SU-DHL-6 (cell line): ENCODE data around the gene MLYCD.

ENCODE experiments used
- H2AFZ ChIP-seq: fragments of 200-600 bp; sonication (generic); 2 replicates; pipeline ENCODE4 v1.6.1; 2014; ENCODE audit warnings: low read depth, mild to moderate bottlenecking, moderate library complexity, mixed read lengths, antibody characterized with exemption, low read length; ENCODE audit not compliant: severe bottlenecking
- H3F3A ChIP-seq: fragments of 200-600 bp; shearing (Covaris generic); 2 replicates; pipeline ENCODE4 v1.6.0; 2016; ENCODE audit warnings: antibody characterized with exemption, mild to moderate bottlenecking; ENCODE audit not compliant: insufficient read depth
- H3K27ac ChIP-seq: fragments of 200-600 bp; sonication (generic); 2 replicates; pipeline ENCODE4 v1.5.1; 2016; ENCODE audit warnings: low read depth, mild to moderate bottlenecking, low read length, moderate library complexity, mixed read lengths
- H3K27me3 ChIP-seq: fragments of 200-600 bp; sonication (generic), shearing (Covaris generic); 2 replicates; pipeline ENCODE4 v1.6.0; 2014; ENCODE audit warnings: mild to moderate bottlenecking, low read length
- H3K36me3 ChIP-seq: fragments of 200-600 bp; sonication (generic); 2 replicates; pipeline ENCODE4 v1.6.1; 2014; ENCODE audit warnings: mild to moderate bottlenecking, low read length, mixed read lengths
- H3K4me2 ChIP-seq: fragments of 300-600, 200-600 bp; shearing (Covaris generic), sonication (generic); 2 replicates; pipeline ENCODE4 v1.6.0; 2014; ENCODE audit warnings: low read length, low read depth, mild to moderate bottlenecking; ENCODE audit not compliant: poor library complexity, severe bottlenecking
- H3K4me3 ChIP-seq: fragments of 200-600 bp; sonication (generic); 2 replicates; pipeline ENCODE4 v1.5.1; 2014; ENCODE audit warnings: antibody characterized with exemption, low read length, mild to moderate bottlenecking, mixed read lengths; ENCODE audit not compliant: insufficient read depth, poor library complexity, severe bottlenecking
- H3K79me2 ChIP-seq: fragments of 200-600 bp; sonication (generic); 2 replicates; pipeline ENCODE4 v1.6.1; 2014; ENCODE audit warnings: mild to moderate bottlenecking, low read length, moderate library complexity; ENCODE audit not compliant: insufficient read depth
- H3K9ac ChIP-seq: fragments of 200-600 bp; sonication (generic); 2 replicates; pipeline ENCODE4 v1.7.0; 2014; ENCODE audit warnings: mild to moderate bottlenecking, low read length
- H3K9me2 ChIP-seq: fragments of 200-600 bp; sonication (generic); replicated peaks from 2 replicates; pipeline ENCODE4 v1.6.1; 2014; ENCODE audit warnings: low read length; ENCODE audit not compliant: insufficient read depth
- H3K9me3 ChIP-seq: fragments of 200-600 bp; sonication (generic); 2 replicates; pipeline ENCODE4 v1.6.1; 2014; ENCODE audit warnings: low read length, mixed read lengths; ENCODE audit not compliant: insufficient read depth
- H4K20me1 ChIP-seq: fragments of 200-600 bp; sonication (generic); 2 replicates; pipeline ENCODE4 v1.6.1; 2014; ENCODE audit warnings: low read depth, mild to moderate bottlenecking, antibody characterized with exemption, low read length, moderate library complexity, mixed read lengths
- CTCF ChIP-seq: fragments of 200-600 bp; sonication (generic); IDR thresholded peaks from one replicate; pipeline ENCODE4 v1.5.1; 2017; ENCODE audit warnings: antibody characterized with exemption, mild to moderate bottlenecking, low read length, moderate library complexity; ENCODE audit not compliant: insufficient read depth, poor library complexity, severe bottlenecking
- EZH2phosphoT487 ChIP-seq: fragments of 200-600 bp; sonication (generic), shearing (Covaris generic); conservative IDR thresholded peaks from 2 replicates; pipeline ENCODE4 v1.6.1; 2018; ENCODE audit warnings: mild to moderate bottlenecking, antibody characterized with exemption, low read length, moderate library complexity, mixed read lengths

MLYCD gene

GRCh38 chr16:83966153-83966696 is 67.3 kb downstream of the MLYCD start:
- no peaks in the 10 kb centered on the region for H3F3A ChIP-seq
- no peaks in the 10 kb centered on the region for H3K79me2 ChIP-seq
- H3K27ac ChIP-seq, result no peak overlapping the region
- H3K9me3 ChIP-seq, result no peaks in the 10 kb centered on the region
- no peaks in the 10 kb centered on the region for H3K9me2 ChIP-seq
- TF ChIP-seq CTCF (no peak), EZH2phosphoT487 (no peak)
- H3K4me2 ChIP-seq, result no peak overlapping the region
- no peak overlapping the region for H2AFZ ChIP-seq
- no peaks in the 10 kb centered on the region for H3K27me3 ChIP-seq
- no peaks in the 10 kb centered on the region for H3K36me3 ChIP-seq
- no peak overlapping the region for H3K9ac ChIP-seq
- no peak overlapping the region for H3K4me3 ChIP-seq
- no peaks in the 10 kb centered on the region for H4K20me1 ChIP-seq

DNA sequence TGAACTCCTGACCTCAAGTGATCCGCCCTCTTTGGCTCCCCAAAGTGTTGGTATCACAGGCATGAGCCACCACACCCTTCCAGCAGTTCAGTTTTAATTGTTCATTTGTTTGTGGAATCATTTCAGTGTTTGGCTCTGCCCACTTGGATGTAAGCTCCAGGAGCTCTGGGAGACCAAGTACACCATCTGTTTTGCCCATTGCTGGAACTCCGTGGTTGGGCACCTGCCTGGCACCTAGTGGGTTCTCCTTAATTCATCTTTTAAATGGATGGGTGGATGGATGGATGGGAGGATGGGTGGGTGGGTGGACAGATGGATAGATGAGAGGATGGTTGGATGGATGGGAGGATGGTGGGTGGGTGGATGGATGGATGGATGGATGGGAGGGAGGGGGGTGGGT is 68.2 kb downstream of the MLYCD start:
- TF ChIP-seq EZH2phosphoT487 (no peak), CTCF (no peak)
- Histone ChIP-seq H2AFZ (no peak overlapping the region), H3K9me3 (no peaks in the 10 kb centered on the region), H3K79me2 (no peaks in the 10 kb centered on the region), H3F3A (no peaks in the 10 kb centered on the region), H3K4me3 (no peak overlapping the region), H3K9ac (no peak overlapping the region), H3K4me2 (no peak overlapping the region), H3K27ac (no peak overlapping the region), H3K9me2 (no peaks in the 10 kb centered on the region), H3K36me3 (no peaks in the 10 kb centered on the region), H3K27me3 (no peaks in the 10 kb centered on the region), H4K20me1 (no peaks in the 10 kb centered on the region)

DNA sequence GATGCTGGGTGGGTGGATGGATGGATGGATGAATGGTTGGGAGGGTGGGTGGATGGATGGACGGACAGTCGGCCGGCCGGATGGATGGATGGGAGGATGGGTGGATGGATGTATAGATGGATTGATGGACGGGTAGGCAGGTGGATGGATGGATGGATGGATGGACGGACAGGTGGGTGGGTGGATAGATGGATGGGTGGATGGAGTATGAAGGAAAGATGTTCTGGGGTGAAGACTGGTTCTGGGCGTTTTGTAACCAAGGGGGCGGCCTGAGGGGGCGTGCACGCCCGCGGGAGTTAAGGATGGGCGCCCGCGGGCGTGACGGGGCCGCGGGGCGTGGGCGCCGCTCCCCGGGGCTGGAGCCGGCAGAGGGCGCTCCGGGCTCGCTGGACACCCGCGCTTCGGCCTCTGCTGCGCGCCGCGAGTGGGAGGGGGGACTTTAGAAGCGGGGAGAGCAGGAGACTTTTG is 69.0 kb downstream of the MLYCD start, which contains the start of gene NECAB2:
TSS of gene NECAB2 (plus strand) at position 407 of the 468 bp plus-strand sequence. CDS start 405 bp downstream, outside the sequence.
- H2AFZ ChIP-seq, result no peak within 1 kb of the TSS
- no peak within 1 kb of the TSS for H3K27ac ChIP-seq
- TF ChIP-seq CTCF, result no peak
- no peak for TF ChIP-seq EZH2phosphoT487
- no peak within 1 kb of the TSS for H3K9ac ChIP-seq
- H4K20me1 ChIP-seq, result no peaks in the 10 kb centered on the region
- no peaks in the 10 kb centered on the region for H3K9me3 ChIP-seq
- H3F3A ChIP-seq, result no peaks in the 10 kb centered on the region
- no peaks in the 10 kb centered on the region for H3K36me3 ChIP-seq
- no peak within 1 kb of the TSS for H3K4me2 ChIP-seq
- no peaks in the 10 kb centered on the region for H3K9me2 ChIP-seq
- H3K4me3 ChIP-seq, result no peak within 1 kb of the TSS
- H3K79me2 ChIP-seq, result no peaks in the 10 kb centered on the region
- H3K27me3 ChIP-seq, result no peaks in the 10 kb centered on the region
